ENCODE data around the gene DGKB. TPM values are rescaled to one million over a fixed set of nuclear protein-coding genes. Genes with fewer than 3 reads are reported as not detected.

The DGKB gene
- polyA plus RNA-seq, 6 donors from 2014 or later, result not detected

- H3K27ac Mint-ChIP-seq, result no peak overlapping the region
- DNase-seq, result no peak
- H3K36me3 Mint-ChIP-seq, result no peaks in the 10 kb centered on the region
- no peaks in the 10 kb centered on the region for H3K27me3 Mint-ChIP-seq
- H3K4me1 Mint-ChIP-seq, result no peaks in the 10 kb centered on the region
- peaks cover 0 to 1% (median 0%) of the 10 kb centered on the region in 7 donors for H3K9me3 Mint-ChIP-seq
- H3K4me3 Mint-ChIP-seq, result no peak overlapping the region
- ATAC-seq (ENCODE audit: low read depth in 2 of 2), result no peak
Observed at GRCh38 chr7:14403587-14403986, 499.0 kb downstream of the DGKB start.

- Mint-ChIP-seq H3K27ac (no peak overlapping the region), H3K4me1 (no peaks in the 10 kb centered on the region), H3K4me3 (no peak overlapping the region), H3K9me3 (peaks cover 0 to 2% (median 0%) of the 10 kb centered on the region in 7 donors), H3K27me3 (no peaks in the 10 kb centered on the region), H3K36me3 (no peaks in the 10 kb centered on the region)
- ATAC-seq (ENCODE audit: low read depth in 2 of 2), result no peak
- DNase-seq, result no peak
Observed at GRCh38 chr7:14400271-14400670, 502.3 kb downstream of the DGKB start.

GRCh38 chr7:14398526-14398925 lies 504.0 kb downstream of the DGKB start:
- Mint-ChIP-seq H3K27ac (no peak overlapping the region), H3K27me3 (no peaks in the 10 kb centered on the region)
- no peak for ATAC-seq (ENCODE audit: low read depth in 2 of 2)

GRCh38 chr7:14395860-14396259 lies 506.7 kb downstream of the DGKB start:
- Mint-ChIP-seq H3K4me3 (no peak overlapping the region), H3K36me3 (no peaks in the 10 kb centered on the region), H3K9me3 (peaks cover 0 to 2% (median 0%) of the 10 kb centered on the region in 7 donors), H3K4me1 (no peaks in the 10 kb centered on the region), H3K27me3 (no peaks in the 10 kb centered on the region), H3K27ac (no peak overlapping the region)
- DNase-seq, result no peak
- no peak for ATAC-seq (ENCODE audit: low read depth in 2 of 2)

More at GRCh38 chr7:14398526-14398925, 504.0 kb downstream of the DGKB start:
- Mint-ChIP-seq H3K9me3 (peaks cover 0 to 3% (median 0%) of the 10 kb centered on the region in 7 donors), H3K4me1 (no peaks in the 10 kb centered on the region), H3K4me3 (peak overlapping the region in 1 of 8 donors; percentile 1), H3K36me3 (no peaks in the 10 kb centered on the region)
- no peak for DNase-seq

GRCh38 chr7:14394786-14395185 lies 507.8 kb downstream of the DGKB start:
- Mint-ChIP-seq H3K9me3 (peaks cover 0 to 2% (median 0%) of the 10 kb centered on the region in 7 donors), H3K27me3 (no peaks in the 10 kb centered on the region), H3K4me3 (no peak overlapping the region), H3K27ac (no peak overlapping the region), H3K36me3 (no peaks in the 10 kb centered on the region), H3K4me1 (no peaks in the 10 kb centered on the region)
- no peak for ATAC-seq (ENCODE audit: low read depth in 2 of 2)
- no peak for DNase-seq

- H3K27me3 Mint-ChIP-seq, result no peaks in the 10 kb centered on the region
- DNase-seq (no peak), ATAC-seq (ENCODE audit: low read depth in 2 of 2) (no peak)
- H3K4me3 Mint-ChIP-seq, result no peak overlapping the region
- no peak overlapping the region for H3K27ac Mint-ChIP-seq
- H3K36me3 Mint-ChIP-seq, result no peaks in the 10 kb centered on the region
- H3K4me1 Mint-ChIP-seq, result no peaks in the 10 kb centered on the region
- peaks cover 0 to 4% (median 0%) of the 10 kb centered on the region in 7 donors for H3K9me3 Mint-ChIP-seq
Observed at GRCh38 chr7:14389595-14389994, 513.0 kb downstream of the DGKB start.

GRCh38 chr7:14389181-14389591 lies 513.4 kb downstream of the DGKB start:
- no peaks in the 10 kb centered on the region for H3K27me3 Mint-ChIP-seq
- no peaks in the 10 kb centered on the region for H3K4me1 Mint-ChIP-seq
- ATAC-seq (ENCODE audit: low read depth in 2 of 2) (no peak), DNase-seq (no peak)
- H3K9me3 Mint-ChIP-seq, result peaks cover 0 to 4% (median 0%) of the 10 kb centered on the region in 7 donors
- H3K4me3 Mint-ChIP-seq, result no peak overlapping the region
- H3K36me3 Mint-ChIP-seq, result no peaks in the 10 kb centered on the region
- no peak overlapping the region for H3K27ac Mint-ChIP-seq

GRCh38 chr7:14385074-14385473 lies 517.5 kb downstream of the DGKB start:
- DNase-seq (no peak), ATAC-seq (ENCODE audit: low read depth in 2 of 2) (no peak)
- Mint-ChIP-seq H3K27me3 (no peaks in the 10 kb centered on the region), H3K27ac (no peak overlapping the region), H3K4me1 (peaks cover 0 to 7% (median 0%) of the 10 kb centered on the region in 3 donors), H3K36me3 (no peaks in the 10 kb centered on the region), H3K4me3 (no peak overlapping the region), H3K9me3 (peaks cover 0 to 5% (median 2%) of the 10 kb centered on the region in 7 donors)

- H3K4me1 Mint-ChIP-seq, result peaks cover 0 to 7% (median 0%) of the 10 kb centered on the region in 3 donors
- H3K27ac Mint-ChIP-seq, result no peak overlapping the region
- H3K4me3 Mint-ChIP-seq, result no peak overlapping the region
- ATAC-seq (ENCODE audit: low read depth in 2 of 2), result no peak
- no peaks in the 10 kb centered on the region for H3K27me3 Mint-ChIP-seq
- DNase-seq, result no peak
- H3K9me3 Mint-ChIP-seq, result peaks cover 0 to 5% (median 3%) of the 10 kb centered on the region in 7 donors
- no peaks in the 10 kb centered on the region for H3K36me3 Mint-ChIP-seq
Observed at GRCh38 chr7:14381936-14382335, 520.6 kb downstream of the DGKB start.

GRCh38 chr7:14381306-14381705 lies 521.2 kb downstream of the DGKB start:
- DNase-seq (no peak), ATAC-seq (ENCODE audit: low read depth in 2 of 2) (no peak)
- peaks cover 0 to 5% (median 3%) of the 10 kb centered on the region in 7 donors for H3K9me3 Mint-ChIP-seq
- H3K4me1 Mint-ChIP-seq, result peaks cover 0 to 7% (median 0%) of the 10 kb centered on the region in 3 donors
- no peaks in the 10 kb centered on the region for H3K27me3 Mint-ChIP-seq
- no peak overlapping the region for H3K27ac Mint-ChIP-seq
- no peak overlapping the region for H3K4me3 Mint-ChIP-seq
- no peaks in the 10 kb centered on the region for H3K36me3 Mint-ChIP-seq

- ATAC-seq (ENCODE audit: low read depth in 2 of 2) (no peak), DNase-seq (no peak)
- Mint-ChIP-seq H3K36me3 (no peaks in the 10 kb centered on the region), H3K27ac (no peak overlapping the region), H3K4me3 (no peak overlapping the region), H3K9me3 (peaks cover 0 to 5% (median 3%) of the 10 kb centered on the region in 7 donors), H3K4me1 (peaks cover 0 to 7% (median 0%) of the 10 kb centered on the region in 3 donors), H3K27me3 (no peaks in the 10 kb centered on the region)
Observed at GRCh38 chr7:14380881-14381280, 521.7 kb downstream of the DGKB start.

GRCh38 chr7:14377646-14378266 lies 524.8 kb downstream of the DGKB start:
- DNase-seq (no peak), ATAC-seq (ENCODE audit: low read depth in 2 of 2) (no peak)
- Mint-ChIP-seq H3K4me3 (no peak overlapping the region), H3K9me3 (peaks cover 0 to 10% (median 3%) of the 10 kb centered on the region in 7 donors), H3K27ac (no peak overlapping the region), H3K4me1 (peaks cover 0 to 7% (median 0%) of the 10 kb centered on the region in 3 donors), H3K27me3 (no peaks in the 10 kb centered on the region), H3K36me3 (no peaks in the 10 kb centered on the region)

- no peak overlapping the region for H3K4me3 Mint-ChIP-seq
- H3K9me3 Mint-ChIP-seq, result peaks cover 0 to 10% (median 2%) of the 10 kb centered on the region in 7 donors
- DNase-seq, result no peak
- peaks cover 0 to 3% (median 0%) of the 10 kb centered on the region in 3 donors for H3K4me1 Mint-ChIP-seq
- no peaks in the 10 kb centered on the region for H3K27me3 Mint-ChIP-seq
- no peak for ATAC-seq (ENCODE audit: low read depth in 2 of 2)
- H3K36me3 Mint-ChIP-seq, result no peaks in the 10 kb centered on the region
- H3K27ac Mint-ChIP-seq, result no peak overlapping the region
Observed at GRCh38 chr7:14376711-14377110, 525.8 kb downstream of the DGKB start.

GRCh38 chr7:14375998-14376397 lies 526.6 kb downstream of the DGKB start:
- Mint-ChIP-seq H3K4me1 (no peaks in the 10 kb centered on the region), H3K27ac (peak overlapping the region in 1 of 6 donors; percentile 16), H3K27me3 (no peaks in the 10 kb centered on the region), H3K4me3 (no peak overlapping the region), H3K9me3 (peaks cover 0 to 10% (median 4%) of the 10 kb centered on the region in 7 donors), H3K36me3 (no peaks in the 10 kb centered on the region)
- no peak for DNase-seq
- ATAC-seq (ENCODE audit: low read depth in 2 of 2), result no peak
